ENCODE data around the gene NOS1AP.
"Not testable (repeated sequence)": the region's sequence is repeated elsewhere in the genome, so short reads cannot be mapped to it uniquely, and the experiment has no call there.

The NOS1AP gene

GRCh38 chr1:162406811-162407210 is 337.3 kb downstream of the NOS1AP start:
- WGBS (ENCODE audit: insufficient coverage, insufficient read length): no CpG with 5 or more reads among the region's 2 CpGs
- Histone ChIP-seq H3K27me3 (ENCODE audit: control insufficient read depth, insufficient read depth, low read length) (no peaks in the 10 kb centered on the region), H3K4me3 (ENCODE audit: low read length) (no peak overlapping the region), H3K4me1 (ENCODE audit: control insufficient read depth, insufficient read depth, low read length) (no peaks in the 10 kb centered on the region), H3K9me3 (ENCODE audit: control insufficient read depth, insufficient read depth, low read length) (no peaks in the 10 kb centered on the region), H3K27ac (ENCODE audit: low read length) (no peak overlapping the region), H3K36me3 (ENCODE audit: control insufficient read depth, insufficient read depth, low read length) (no peaks in the 10 kb centered on the region)
- DNase-seq (ENCODE audit: low read depth, low spot score): no peak

- Histone ChIP-seq H3K9me3 (ENCODE audit: control insufficient read depth, insufficient read depth, low read length) (no peaks in the 10 kb centered on the region), H3K4me3 (ENCODE audit: low read length) (no peak overlapping the region), H3K27me3 (ENCODE audit: control insufficient read depth, insufficient read depth, low read length) (no peaks in the 10 kb centered on the region), H3K4me1 (ENCODE audit: control insufficient read depth, insufficient read depth, low read length) (no peaks in the 10 kb centered on the region), H3K36me3 (ENCODE audit: control insufficient read depth, insufficient read depth, low read length) (no peaks in the 10 kb centered on the region), H3K27ac (ENCODE audit: low read length) (no peak overlapping the region)
- no peak for DNase-seq (ENCODE audit: low read depth, low spot score)
- no CpG with 5 or more reads among the region's 1 CpG for WGBS (ENCODE audit: insufficient coverage, insufficient read length)
These were observed 338.0 kb downstream of the NOS1AP start for GRCh38 chr1:162407539-162407938.

DNA sequence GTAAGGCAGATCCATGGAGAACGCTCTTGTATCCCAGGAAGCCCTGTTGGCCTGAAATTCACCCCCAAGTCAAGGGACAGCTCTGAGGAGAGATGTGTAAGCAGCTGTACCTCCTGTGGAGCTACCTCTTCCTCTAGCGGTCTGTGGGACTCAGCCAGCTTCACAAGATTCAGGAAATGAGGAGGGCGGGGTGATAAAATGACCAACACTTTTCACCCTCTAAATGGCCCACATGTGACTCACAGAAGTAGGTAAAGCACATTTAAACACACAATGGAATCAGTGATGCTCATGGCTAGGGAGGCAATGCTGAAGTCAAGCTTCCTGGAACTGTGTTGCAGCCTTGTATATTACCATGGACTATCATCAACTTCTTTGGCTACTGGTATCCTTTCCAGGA is 342.5 kb downstream of the NOS1AP start, which contains the start of gene SH2D1B:
Gene SH2D1B (minus strand): TSS at position 135 of the 400 bp plus-strand sequence. CDS start 120 bp downstream, at position 15.
- no peaks in the 10 kb centered on the region for H3K9me3 ChIP-seq (ENCODE audit: control insufficient read depth, insufficient read depth, low read length)
- no peak for DNase-seq (ENCODE audit: low read depth, low spot score)
- no peaks in the 10 kb centered on the region for H3K4me1 ChIP-seq (ENCODE audit: control insufficient read depth, insufficient read depth, low read length)
- no peak within 1 kb of the TSS for H3K27ac ChIP-seq (ENCODE audit: low read length)
- no peak within 1 kb of the TSS for H3K4me3 ChIP-seq (ENCODE audit: low read length)
- H3K27me3 ChIP-seq (ENCODE audit: control insufficient read depth, insufficient read depth, low read length): no peaks in the 10 kb centered on the region
- WGBS (ENCODE audit: insufficient coverage, insufficient read length): no CpG with 5 or more reads among the region's 3 CpGs
- no peaks in the 10 kb centered on the region for H3K36me3 ChIP-seq (ENCODE audit: control insufficient read depth, insufficient read depth, low read length)

- H3K9me3 ChIP-seq (ENCODE audit: control insufficient read depth, insufficient read depth, low read length): no peaks in the 10 kb centered on the region
- no peak overlapping the region for H3K4me3 ChIP-seq (ENCODE audit: low read length)
- no peak for DNase-seq (ENCODE audit: low read depth, low spot score)
- H3K4me1 ChIP-seq (ENCODE audit: control insufficient read depth, insufficient read depth, low read length): no peaks in the 10 kb centered on the region
- no peak overlapping the region for H3K27ac ChIP-seq (ENCODE audit: low read length)
- H3K27me3 ChIP-seq (ENCODE audit: control insufficient read depth, insufficient read depth, low read length): no peaks in the 10 kb centered on the region
- no peaks in the 10 kb centered on the region for H3K36me3 ChIP-seq (ENCODE audit: control insufficient read depth, insufficient read depth, low read length)
These were observed 346.7 kb downstream of the NOS1AP start for GRCh38 chr1:162416215-162416614.

GRCh38 chr1:162416909-162417308 is 347.4 kb downstream of the NOS1AP start:
- H3K4me3 ChIP-seq (ENCODE audit: low read length): no peak overlapping the region
- no peaks in the 10 kb centered on the region for H3K4me1 ChIP-seq (ENCODE audit: control insufficient read depth, insufficient read depth, low read length)
- no peaks in the 10 kb centered on the region for H3K27me3 ChIP-seq (ENCODE audit: control insufficient read depth, insufficient read depth, low read length)
- H3K9me3 ChIP-seq (ENCODE audit: control insufficient read depth, insufficient read depth, low read length): no peaks in the 10 kb centered on the region
- H3K36me3 ChIP-seq (ENCODE audit: control insufficient read depth, insufficient read depth, low read length): no peaks in the 10 kb centered on the region
- H3K27ac ChIP-seq (ENCODE audit: low read length): no peak overlapping the region
- no peak for DNase-seq (ENCODE audit: low read depth, low spot score)
- WGBS (ENCODE audit: insufficient coverage, insufficient read length): no CpG with 5 or more reads among the region's 2 CpGs

DNA sequence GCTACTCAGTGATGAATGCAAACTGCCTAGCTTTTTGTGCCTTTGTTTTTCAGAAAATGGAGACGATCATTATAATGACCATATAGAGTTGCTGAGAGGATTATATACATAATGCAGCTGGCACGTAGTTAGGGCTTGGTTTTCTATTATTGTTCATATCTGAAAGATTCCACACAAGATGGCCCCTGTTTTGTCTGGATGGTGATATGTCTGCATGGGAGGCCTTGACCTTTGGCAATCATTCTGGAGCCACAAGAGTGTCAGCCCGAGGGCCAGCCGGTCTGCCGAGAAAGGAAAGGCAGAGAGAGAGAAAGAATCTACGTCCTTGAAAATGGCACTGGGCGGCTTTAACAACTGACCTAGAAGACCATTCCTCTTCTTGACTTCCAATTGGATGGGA is 348.2 kb downstream of the NOS1AP start:
- no peak overlapping the region for H3K4me3 ChIP-seq (ENCODE audit: low read length)
- no CpG with 5 or more reads among the region's 7 CpGs for WGBS (ENCODE audit: insufficient coverage, insufficient read length)
- no peak overlapping the region for H3K27ac ChIP-seq (ENCODE audit: low read length)
- H3K9me3 ChIP-seq (ENCODE audit: control insufficient read depth, insufficient read depth, low read length): no peaks in the 10 kb centered on the region
- no peaks in the 10 kb centered on the region for H3K4me1 ChIP-seq (ENCODE audit: control insufficient read depth, insufficient read depth, low read length)
- DNase-seq (ENCODE audit: low read depth, low spot score): no peak
- H3K36me3 ChIP-seq (ENCODE audit: control insufficient read depth, insufficient read depth, low read length): no peaks in the 10 kb centered on the region
- H3K27me3 ChIP-seq (ENCODE audit: control insufficient read depth, insufficient read depth, low read length): no peaks in the 10 kb centered on the region

DNA sequence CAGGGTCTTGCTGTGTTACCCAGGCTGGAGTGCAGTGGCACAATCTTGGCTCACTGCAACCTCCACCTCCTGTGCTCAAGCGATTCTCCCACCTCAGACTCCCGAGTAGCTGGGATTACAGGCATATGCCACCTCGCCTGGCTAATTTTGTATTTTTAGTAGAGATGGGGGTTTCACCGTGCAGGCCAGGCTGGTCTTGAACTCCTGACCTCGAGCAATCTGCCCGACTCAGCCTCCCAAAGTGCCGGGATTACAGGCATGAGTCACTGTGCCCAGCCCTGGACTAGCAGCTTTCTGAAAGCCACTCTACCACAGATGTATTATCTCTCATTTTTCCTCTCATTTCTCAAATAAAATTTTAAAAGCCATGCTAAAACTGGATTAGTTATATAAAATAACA is 349.1 kb downstream of the NOS1AP start:
- WGBS (ENCODE audit: insufficient coverage, insufficient read length): no CpG with 5 or more reads among the region's 7 CpGs
- not testable (repeated sequence) for H3K9me3 ChIP-seq (ENCODE audit: control insufficient read depth, insufficient read depth, low read length); H3K4me3 ChIP-seq (ENCODE audit: low read length); H3K36me3 ChIP-seq (ENCODE audit: control insufficient read depth, insufficient read depth, low read length); H3K27me3 ChIP-seq (ENCODE audit: control insufficient read depth, insufficient read depth, low read length); DNase-seq (ENCODE audit: low read depth, low spot score); H3K4me1 ChIP-seq (ENCODE audit: control insufficient read depth, insufficient read depth, low read length); H3K27ac ChIP-seq (ENCODE audit: low read length)

GRCh38 chr1:162419450-162419931 is 350.0 kb downstream of the NOS1AP start:
- H3K9me3 ChIP-seq (ENCODE audit: control insufficient read depth, insufficient read depth, low read length); H3K4me3 ChIP-seq (ENCODE audit: low read length); DNase-seq (ENCODE audit: low read depth, low spot score); H3K4me1 ChIP-seq (ENCODE audit: control insufficient read depth, insufficient read depth, low read length); H3K36me3 ChIP-seq (ENCODE audit: control insufficient read depth, insufficient read depth, low read length); H3K27me3 ChIP-seq (ENCODE audit: control insufficient read depth, insufficient read depth, low read length); H3K27ac ChIP-seq (ENCODE audit: low read length): not testable (repeated sequence)
- no CpG with 5 or more reads among the region's 9 CpGs for WGBS (ENCODE audit: insufficient coverage, insufficient read length)

Data from iPS DF 6.9 (cell line).